ENCODE results near the gene KCNQ1. TPM values are rescaled to one million over a fixed set of nuclear protein-coding genes. Genes with fewer than 3 reads are reported as not detected.

The KCNQ1 gene
- total and polyA plus RNA-seq, 2 of the 13 experiments (the other 11 are each of a cell fraction or from before 2014, with no cell fraction given): 0.02 to 0.08 TPM

- no peak overlapping the region for H3K4me3 ChIP-seq (replicated peaks in 1 of 3; ENCODE audit: insufficient read depth in 1 of 3, low read depth in 2 of 3, low read length in 3 of 3)
- ChIA-PET CTCF (ENCODE audit: low intra/inter-chr PET ratio, low total read pairs) (no interaction called here), POLR2A (no interaction called here)
- in situ Hi-C loops (cut with HindIII; ENCODE audit: extremely low pct_ligation_motif_present, low pct_unique_long_range_greater_than_20kb): no loop called here
- no peaks in the 10 kb centered on the region for H3K4me1 ChIP-seq (ENCODE audit: insufficient read depth, low read length)
- H3K9me3 ChIP-seq (ENCODE audit: low read length): no peaks in the 10 kb centered on the region
- H3K27me3 ChIP-seq (ENCODE audit: control insufficient read depth in 1 of 2, insufficient read depth in 2 of 2, low read length in 2 of 2): peaks cover 15 to 84% of the 10 kb centered on the region in 2 experiments; a peak in 4 of 5 replicates
- DNase-seq (ENCODE audit: low spot score) (no peak), ATAC-seq (no peak), FAIRE-seq (no peak)
- H3K36me3 ChIP-seq (replicated peaks in 1 of 2; ENCODE audit: control insufficient read depth in 1 of 2, insufficient read depth in 2 of 2, low read length in 2 of 2): no peaks in the 10 kb centered on the region
- no peak overlapping the region for H3K9ac ChIP-seq (ENCODE audit: insufficient read depth, low read depth, low read length)
- no peak for TF ChIP-seq SMAD3 (CRISPR knock-in tag; IDR thresholded peaks at IDR 0.05)
- H3K27ac ChIP-seq (ENCODE audit: extremely low read length, insufficient read depth, low read length): no peak overlapping the region
- BruUV-seq (replicated peaks): no TSS peak
- H4K20me1 ChIP-seq (ENCODE audit: insufficient read depth, low read length): peaks cover 6% of the 10 kb centered on the region; the same call in 1 of the 2 replicates
- H2AFZ ChIP-seq (ENCODE audit: low read length): no peak overlapping the region
- intact Hi-C loops (cut with micrococcal nuclease; ENCODE audit: unreplicated experiment): no loop called here
- 46% methylated on average over 12 of the region's 28 CpGs for WGBS (ENCODE audit: low lambda C conversion rate)
- no peaks in the 10 kb centered on the region for H3K79me2 ChIP-seq (ENCODE audit: insufficient read depth, low read length)
- no peak overlapping the region for H3K4me2 ChIP-seq (ENCODE audit: low read depth, low read length)
Measured at GRCh38 chr11:2590965-2591754, 146.4 kb downstream of the KCNQ1 start.

DNA sequence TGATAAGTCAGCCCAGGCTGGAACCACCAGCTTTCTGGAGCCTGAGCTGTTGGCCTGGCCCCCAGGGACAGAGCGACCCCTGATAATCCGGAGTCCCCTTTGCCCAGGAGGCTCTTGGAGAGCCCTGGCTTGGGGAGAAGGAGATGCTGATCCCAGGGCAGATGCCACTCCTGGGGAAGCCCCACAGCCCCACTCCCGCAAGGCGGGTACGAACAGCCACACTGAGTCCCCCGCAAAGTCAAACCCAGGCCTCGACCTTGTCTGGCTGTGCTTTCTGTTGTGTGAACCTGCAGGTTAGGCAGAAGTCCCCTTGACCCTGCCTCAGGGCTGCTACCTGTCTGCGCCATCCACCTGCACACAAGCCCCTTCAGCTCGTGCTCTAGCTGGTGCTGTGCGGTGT lies 147.0 kb downstream of the KCNQ1 start:
- Histone ChIP-seq H3K9me3 (ENCODE audit: low read length) (no peaks in the 10 kb centered on the region), H4K20me1 (ENCODE audit: insufficient read depth, low read length) (peaks cover 6% of the 10 kb centered on the region; the same call in 1 of the 2 replicates), H3K4me2 (ENCODE audit: low read depth, low read length) (no peak overlapping the region), H3K27me3 (ENCODE audit: control insufficient read depth in 1 of 2, insufficient read depth in 2 of 2, low read length in 2 of 2) (peaks cover 15 to 78% of the 10 kb centered on the region in 2 experiments; a peak in 4 of 5 replicates), H3K9ac (ENCODE audit: insufficient read depth, low read depth, low read length) (no peak overlapping the region), H2AFZ (ENCODE audit: low read length) (no peak overlapping the region), H3K36me3 (replicated peaks in 1 of 2; ENCODE audit: control insufficient read depth in 1 of 2, insufficient read depth in 2 of 2, low read length in 2 of 2) (no peaks in the 10 kb centered on the region), H3K4me1 (ENCODE audit: insufficient read depth, low read length) (no peaks in the 10 kb centered on the region), H3K4me3 (replicated peaks in 1 of 3; ENCODE audit: insufficient read depth in 1 of 3, low read depth in 2 of 3, low read length in 3 of 3) (no peak overlapping the region), H3K27ac (ENCODE audit: extremely low read length, insufficient read depth, low read length) (no peak overlapping the region), H3K79me2 (ENCODE audit: insufficient read depth, low read length) (no peaks in the 10 kb centered on the region)
- intact Hi-C loops (cut with micrococcal nuclease; ENCODE audit: unreplicated experiment): no loop called here
- DNase-seq (ENCODE audit: low spot score): no peak
- ChIA-PET POLR2A (no interaction called here), CTCF (ENCODE audit: low intra/inter-chr PET ratio, low total read pairs) (no interaction called here)
- FAIRE-seq: no peak
- no TSS peak for BruUV-seq (replicated peaks)
- ATAC-seq: no peak
- 58% methylated on average over 2 of the region's 10 CpGs for WGBS (ENCODE audit: low lambda C conversion rate)
- in situ Hi-C loops (cut with HindIII; ENCODE audit: extremely low pct_ligation_motif_present, low pct_unique_long_range_greater_than_20kb): no loop called here
- TF ChIP-seq ZEB1 (IDR thresholded peaks at IDR 0.05; ENCODE audit: insufficient replicate concordance, low read depth) (no peak), PHF5A (CRISPR knock-in tag; IDR thresholded peaks at IDR 0.05; ENCODE audit: low read depth, unreplicated experiment) (no peak), ZNF276 (CRISPR knock-in tag; IDR thresholded peaks at IDR 0.05; ENCODE audit: low read depth) (no peak), ZZZ3 (CRISPR knock-in tag; IDR thresholded peaks at IDR 0.05; ENCODE audit: borderline replicate concordance) (no peak), ZMYM2 (CRISPR knock-in tag; IDR thresholded peaks at IDR 0.05) (no peak), DPF2 (CRISPR knock-in tag; IDR thresholded peaks at IDR 0.05; ENCODE audit: borderline replicate concordance, low read depth) (no peak), ZNF879 (CRISPR knock-in tag; IDR thresholded peaks at IDR 0.05) (no peak), ZBTB37 (CRISPR knock-in tag; IDR thresholded peaks at IDR 0.05) (no peak), NFE2L1 (CRISPR knock-in tag; IDR thresholded peaks at IDR 0.05; ENCODE audit: borderline replicate concordance) (no peak)
- TF ChIP-seq, protein P1, sequence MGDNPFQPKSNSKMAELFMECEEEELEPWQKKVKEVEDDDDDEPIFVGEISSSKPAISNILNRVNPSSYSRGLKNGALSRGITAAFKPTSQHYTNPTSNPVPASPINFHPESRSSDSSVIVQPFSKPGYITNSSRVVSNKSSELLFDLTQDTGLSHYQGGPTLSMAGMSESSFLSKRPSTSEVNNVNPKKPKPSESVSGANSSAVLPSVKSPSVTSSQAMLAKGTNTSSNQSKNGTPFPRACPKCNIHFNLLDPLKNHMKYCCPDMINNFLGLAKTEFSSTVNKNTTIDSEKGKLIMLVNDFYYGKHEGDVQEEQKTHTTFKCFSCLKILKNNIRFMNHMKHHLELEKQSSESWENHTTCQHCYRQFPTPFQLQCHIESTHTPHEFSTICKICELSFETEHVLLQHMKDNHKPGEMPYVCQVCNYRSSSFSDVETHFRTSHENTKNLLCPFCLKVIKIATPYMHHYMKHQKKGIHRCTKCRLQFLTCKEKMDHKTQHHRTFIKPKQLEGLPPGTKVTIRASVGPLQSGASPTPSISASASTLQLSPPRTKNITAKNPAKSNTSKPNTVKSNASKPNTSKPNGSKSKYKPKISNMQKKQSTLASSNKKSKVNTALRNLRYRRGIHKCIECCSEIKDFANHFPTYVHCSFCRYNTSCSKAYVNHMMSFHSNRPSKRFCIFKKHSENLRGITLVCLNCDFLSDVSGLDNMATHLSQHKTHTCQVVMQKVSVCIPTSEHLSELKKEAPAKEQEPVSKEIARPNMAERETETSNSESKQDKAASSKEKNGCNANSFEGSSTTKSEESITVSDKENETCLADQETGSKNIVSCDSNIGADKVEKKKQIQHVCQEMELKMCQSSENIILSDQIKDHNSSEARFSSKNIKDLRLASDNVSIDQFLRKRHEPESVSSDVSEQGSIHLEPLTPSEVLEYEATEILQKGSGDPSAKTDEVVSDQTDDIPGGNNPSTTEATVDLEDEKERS (CRISPR knock-in tag; IDR thresholded peaks at IDR 0.05): no peak

All from HepG2 (cell line).